22Rv1 (cell line): ENCODE data around the gene CIRBP.

Source experiments
- H3K27ac ChIP-seq: fragments of 450-650 bp; 2 replicates; pipeline ENCODE4 v1.5.1; 2017
- ZFX ChIP-seq: fragments of 450-650 bp; IDR thresholded peaks from 2 replicates; pipeline ENCODE4 v1.6.1; 2017; ENCODE audit warnings: antibody characterized with exemption, borderline replicate concordance
- TF ChIP-seq, protein P1 (sequence below): fragments of 450-650 bp; IDR thresholded peaks from 2 replicates; pipeline ENCODE4 v1.5.1; 2017; ENCODE audit warnings: mild to moderate bottlenecking

The CIRBP gene

DNA sequence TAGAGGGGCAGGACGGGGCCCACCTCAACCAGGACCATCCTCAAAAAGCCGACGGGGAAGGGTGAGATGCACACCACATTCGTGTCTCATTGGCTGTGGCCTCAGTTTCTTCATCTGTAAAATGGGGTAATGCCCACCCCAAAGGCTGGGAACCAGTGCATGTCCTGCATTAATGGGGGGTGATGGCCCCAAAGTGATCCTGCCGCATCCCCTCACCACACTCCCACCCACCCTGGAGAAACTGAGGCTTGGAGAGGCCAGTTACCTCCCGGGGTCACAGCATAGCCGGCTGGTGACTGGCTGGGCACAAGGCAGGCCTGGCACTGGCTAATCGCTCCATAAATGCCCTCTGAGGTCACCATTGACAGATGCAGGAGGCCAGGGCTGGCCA lies 21.4 kb upstream of the CIRBP start:
- H3K27ac ChIP-seq = peak overlapping the region; percentile 99
- TF ChIP-seq ZFX = no peak
- TF ChIP-seq, protein P1, sequence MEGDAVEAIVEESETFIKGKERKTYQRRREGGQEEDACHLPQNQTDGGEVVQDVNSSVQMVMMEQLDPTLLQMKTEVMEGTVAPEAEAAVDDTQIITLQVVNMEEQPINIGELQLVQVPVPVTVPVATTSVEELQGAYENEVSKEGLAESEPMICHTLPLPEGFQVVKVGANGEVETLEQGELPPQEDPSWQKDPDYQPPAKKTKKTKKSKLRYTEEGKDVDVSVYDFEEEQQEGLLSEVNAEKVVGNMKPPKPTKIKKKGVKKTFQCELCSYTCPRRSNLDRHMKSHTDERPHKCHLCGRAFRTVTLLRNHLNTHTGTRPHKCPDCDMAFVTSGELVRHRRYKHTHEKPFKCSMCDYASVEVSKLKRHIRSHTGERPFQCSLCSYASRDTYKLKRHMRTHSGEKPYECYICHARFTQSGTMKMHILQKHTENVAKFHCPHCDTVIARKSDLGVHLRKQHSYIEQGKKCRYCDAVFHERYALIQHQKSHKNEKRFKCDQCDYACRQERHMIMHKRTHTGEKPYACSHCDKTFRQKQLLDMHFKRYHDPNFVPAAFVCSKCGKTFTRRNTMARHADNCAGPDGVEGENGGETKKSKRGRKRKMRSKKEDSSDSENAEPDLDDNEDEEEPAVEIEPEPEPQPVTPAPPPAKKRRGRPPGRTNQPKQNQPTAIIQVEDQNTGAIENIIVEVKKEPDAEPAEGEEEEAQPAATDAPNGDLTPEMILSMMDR = no peak

DNA sequence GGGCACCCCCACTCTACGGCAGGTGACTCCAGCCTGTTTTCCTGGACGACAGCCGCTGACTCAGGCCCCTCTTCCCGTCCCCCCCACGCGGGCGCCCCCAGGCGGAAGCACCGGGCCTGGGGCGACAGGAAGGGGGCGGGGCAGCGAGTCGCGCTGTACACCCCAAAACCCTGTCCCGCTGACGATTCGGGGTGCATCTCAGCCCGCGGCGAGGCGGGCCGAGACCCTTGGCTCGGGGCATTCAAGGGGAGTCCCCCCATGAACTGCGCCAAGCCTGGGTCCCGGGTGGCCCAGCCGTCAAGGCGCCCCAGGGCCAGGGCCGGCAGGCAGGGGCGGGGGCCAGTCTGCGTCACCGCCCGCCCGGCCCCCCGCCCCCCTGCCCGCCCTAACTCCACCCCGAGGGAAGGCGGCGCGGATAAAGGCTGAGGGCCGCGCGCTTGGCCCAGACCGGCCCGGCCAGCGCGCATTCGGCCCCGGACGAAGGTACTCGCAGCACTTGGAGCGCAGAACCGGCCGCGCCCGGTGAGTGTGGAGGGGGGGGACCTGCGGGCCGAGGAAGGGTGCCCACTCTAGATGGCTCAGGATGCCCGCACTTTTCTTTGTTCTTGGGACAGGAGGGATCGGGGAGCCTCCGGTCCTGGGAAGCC lies 20.9 kb upstream of the CIRBP start, which contains the start of gene MIDN:
Gene MIDN, plus strand, starts transcription at position 445 of the 647 bp plus-strand sequence. CDS start 1,714 bp downstream, outside the sequence.
- peak within 1 kb of the TSS; percentile 99 for H3K27ac ChIP-seq
- TF ChIP-seq ZFX = no peak
- TF ChIP-seq, protein P1 = no peak

DNA sequence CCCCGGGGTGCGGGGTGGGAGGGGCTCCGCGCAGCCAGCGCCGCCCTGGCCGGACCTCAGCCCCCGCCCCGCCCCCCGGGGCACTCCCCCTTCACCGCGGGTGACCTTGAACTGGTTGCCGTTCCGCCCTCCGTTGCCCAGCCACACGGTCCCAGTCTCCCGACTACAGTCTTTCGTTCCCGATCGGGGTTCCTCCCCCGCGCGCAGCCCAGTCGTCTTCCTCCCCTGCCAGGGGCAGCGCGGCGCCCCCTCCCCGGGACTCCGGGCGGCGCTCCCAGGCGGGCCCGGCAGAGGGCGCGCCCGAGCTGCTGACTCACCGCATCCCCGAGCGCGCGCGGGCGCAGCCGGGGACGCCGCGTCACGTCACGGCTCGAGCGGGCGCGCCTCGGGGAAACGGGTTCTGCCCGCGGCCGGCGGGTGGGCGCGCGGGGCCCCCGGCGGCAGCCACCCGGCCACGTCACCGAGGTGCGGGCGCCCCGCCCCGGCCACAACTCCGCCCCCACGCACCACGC lies 20.3 kb upstream of the CIRBP start:
- H3K27ac ChIP-seq = peak overlapping the region; percentile 99
- TF ChIP-seq, protein P1 = peak; percentile 95
- no peak for TF ChIP-seq ZFX

DNA sequence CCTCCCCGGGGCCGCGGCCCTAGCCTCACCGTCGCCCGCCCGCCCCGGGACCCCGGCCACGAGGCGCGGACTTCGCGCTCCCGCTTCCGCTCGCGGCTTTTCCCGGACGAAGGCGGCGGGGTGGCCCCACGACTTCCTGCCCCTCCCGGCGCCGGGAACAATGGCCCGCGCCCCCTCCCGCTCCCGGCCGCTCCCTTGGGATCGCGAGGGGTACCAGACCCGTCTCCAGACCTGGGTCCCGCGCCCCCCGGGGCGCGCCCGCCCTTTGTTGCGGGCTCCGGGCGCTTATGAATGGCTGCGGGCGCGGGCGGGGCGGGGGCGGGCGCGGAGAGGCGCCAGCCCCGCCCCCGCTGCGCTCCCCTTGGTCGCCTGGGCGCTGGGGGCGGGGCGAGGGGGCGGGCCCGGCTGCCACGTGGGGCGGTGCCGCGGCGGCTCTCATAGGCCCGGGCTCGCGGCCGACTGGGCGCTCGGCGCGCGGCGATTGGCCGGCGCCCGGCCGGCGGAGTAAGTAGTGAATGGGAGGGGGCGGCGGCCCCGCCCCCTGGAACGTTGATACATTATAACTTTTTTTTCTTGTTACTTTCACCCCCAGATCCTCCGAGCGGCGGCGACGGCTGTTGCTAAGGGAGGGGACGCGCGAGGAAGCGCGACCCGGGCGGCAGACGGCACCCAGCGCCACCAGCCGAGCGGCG lies 19.7 kb upstream of the CIRBP start:
- peak overlapping the region; percentile 99 for H3K27ac ChIP-seq
- TF ChIP-seq, protein P1 = no peak
- TF ChIP-seq ZFX = no peak

DNA sequence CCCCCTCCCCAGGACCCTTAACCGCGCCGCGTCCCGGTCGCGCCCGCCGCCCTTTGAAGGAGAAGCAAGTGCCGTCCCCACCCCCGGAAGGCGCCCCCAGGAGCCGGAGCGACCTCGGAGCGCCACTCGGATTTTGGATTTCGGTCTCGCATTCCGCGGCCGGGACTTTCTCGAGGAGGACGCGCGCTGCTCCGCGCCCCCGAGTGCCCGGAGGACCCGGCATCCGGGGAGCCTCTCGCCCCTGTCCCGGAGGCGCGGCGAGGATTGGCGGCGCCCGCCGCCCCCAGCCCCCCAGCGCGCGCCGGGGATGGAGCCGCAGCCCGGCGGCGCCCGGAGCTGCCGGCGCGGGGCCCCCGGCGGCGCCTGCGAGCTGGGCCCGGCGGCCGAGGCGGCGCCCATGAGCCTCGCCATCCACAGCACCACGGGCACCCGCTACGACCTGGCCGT lies 19.1 kb upstream of the CIRBP start:
- peak overlapping the region; percentile 99 for H3K27ac ChIP-seq

DNA sequence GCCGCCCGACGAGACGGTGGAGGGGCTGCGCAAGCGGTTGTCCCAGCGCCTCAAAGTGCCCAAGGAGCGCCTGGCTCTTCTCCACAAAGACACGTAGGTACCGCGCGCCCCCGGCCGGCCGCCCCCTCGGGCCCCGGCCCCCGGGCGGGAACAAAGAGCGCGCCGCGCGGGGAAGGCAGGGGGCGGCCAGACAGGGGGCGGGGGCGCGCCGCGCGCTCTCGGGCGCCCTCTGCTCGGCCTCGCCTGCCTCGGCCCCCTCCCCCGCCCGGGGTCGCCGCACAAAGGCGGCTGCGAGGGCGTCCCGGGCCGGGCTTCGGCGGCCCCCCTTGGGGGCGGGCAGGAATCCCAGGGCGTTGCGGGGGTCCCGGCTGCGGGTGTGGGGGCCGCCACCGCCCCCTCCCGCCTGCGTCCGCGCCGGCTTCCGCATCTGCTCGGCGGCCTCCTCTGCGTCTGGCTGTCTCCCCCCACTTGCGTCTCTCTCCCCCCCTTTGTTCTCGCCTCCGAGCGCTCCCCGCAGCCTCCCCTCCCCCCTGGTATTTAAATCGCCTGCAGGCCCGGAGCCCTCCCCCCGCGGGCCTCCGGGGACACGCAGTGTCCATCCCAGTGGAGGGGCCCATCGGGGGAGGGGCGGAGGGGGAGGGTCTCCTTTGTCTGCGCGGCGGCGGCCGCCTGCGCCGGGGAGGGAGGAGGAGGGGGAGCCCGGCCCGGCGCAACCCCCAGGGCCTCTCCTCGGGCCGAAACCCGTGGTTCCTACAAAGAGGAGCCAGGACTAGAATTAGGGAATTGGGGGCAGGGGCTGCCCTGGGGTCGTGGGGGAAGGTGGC lies 18.5 kb upstream of the CIRBP start:
- H3K27ac ChIP-seq = peak overlapping the region; percentile 99
- TF ChIP-seq, protein P1 = peak; percentile 28; the same call in 1 of the 2 replicates
- TF ChIP-seq ZFX = no peak

More for the DNA sequence above, 19.1 kb upstream of the CIRBP start:
- TF ChIP-seq, protein P1 = no peak
- TF ChIP-seq ZFX = no peak
